ENCODE results near the gene LYRM4.

LYRM4 gene

GRCh38 chr6:5241252-5241651 is 19.5 kb downstream of the LYRM4 start:
- no peak for DNase-seq

GRCh38 chr6:5238336-5238735 is 22.4 kb downstream of the LYRM4 start:
- no peak for DNase-seq

- DNase-seq: no peak
Observed at GRCh38 chr6:5237805-5238204, 22.9 kb downstream of the LYRM4 start.

GRCh38 chr6:5235830-5236229 is 24.9 kb downstream of the LYRM4 start:
- DNase-seq: no peak

- peak; percentile 48 to 51 for DNase-seq
Observed at GRCh38 chr6:5234874-5235273, 25.9 kb downstream of the LYRM4 start.

- DNase-seq: no peak
Observed at GRCh38 chr6:5231289-5231688, 29.5 kb downstream of the LYRM4 start.

GRCh38 chr6:5230081-5230480 is 30.7 kb downstream of the LYRM4 start:
- DNase-seq: no peak

GRCh38 chr6:5229356-5229755 is 31.4 kb downstream of the LYRM4 start:
- no peak for DNase-seq

GRCh38 chr6:5223309-5223708 is 37.4 kb downstream of the LYRM4 start:
- DNase-seq: no peak

- DNase-seq: no peak
Observed at GRCh38 chr6:5220443-5220842, 40.3 kb downstream of the LYRM4 start.

GRCh38 chr6:5219011-5219691 is 41.6 kb downstream of the LYRM4 start:
- no peak for DNase-seq

GRCh38 chr6:5217356-5217755 is 43.4 kb downstream of the LYRM4 start:
- DNase-seq: no peak

- DNase-seq: no peak
Observed at GRCh38 chr6:5215799-5216198, 45.0 kb downstream of the LYRM4 start.

- DNase-seq: no peak
Observed at GRCh38 chr6:5215159-5215558, 45.6 kb downstream of the LYRM4 start.

- DNase-seq: peak; percentile 23 to 31
Observed at GRCh38 chr6:5214570-5215052, 46.1 kb downstream of the LYRM4 start.

GRCh38 chr6:5213836-5214235 is 46.9 kb downstream of the LYRM4 start:
- no peak for DNase-seq

GRCh38 chr6:5211492-5211891 is 49.3 kb downstream of the LYRM4 start:
- no peak for DNase-seq

- no peak for DNase-seq
Observed at GRCh38 chr6:5208471-5208971, 52.2 kb downstream of the LYRM4 start.

GRCh38 chr6:5208057-5208456 is 52.7 kb downstream of the LYRM4 start:
- DNase-seq: no peak

- DNase-seq: no peak
Observed at GRCh38 chr6:5206920-5207561, 53.7 kb downstream of the LYRM4 start.

GRCh38 chr6:5205877-5206850 is 54.6 kb downstream of the LYRM4 start:
- DNase-seq: peak; percentile 88 to 91

GRCh38 chr6:5205035-5205507 is 55.7 kb downstream of the LYRM4 start:
- no peak for DNase-seq

GRCh38 chr6:5204376-5204775 is 56.4 kb downstream of the LYRM4 start:
- DNase-seq: no peak

All from AML-193 (cell line).